NK-92 (cell line): ENCODE results near the gene CANX.
"Not testable (repeated sequence)": the region's sequence is repeated elsewhere in the genome, so short reads cannot be mapped to it uniquely, and the experiment has no call there.

Experiments
- DNase-seq: peaks from one replicate; lab custom pipeline; 2025; ENCODE audit not compliant: unreplicated experiment; lab: John Stamatoyannopoulos, UW

The CANX gene, protein sequence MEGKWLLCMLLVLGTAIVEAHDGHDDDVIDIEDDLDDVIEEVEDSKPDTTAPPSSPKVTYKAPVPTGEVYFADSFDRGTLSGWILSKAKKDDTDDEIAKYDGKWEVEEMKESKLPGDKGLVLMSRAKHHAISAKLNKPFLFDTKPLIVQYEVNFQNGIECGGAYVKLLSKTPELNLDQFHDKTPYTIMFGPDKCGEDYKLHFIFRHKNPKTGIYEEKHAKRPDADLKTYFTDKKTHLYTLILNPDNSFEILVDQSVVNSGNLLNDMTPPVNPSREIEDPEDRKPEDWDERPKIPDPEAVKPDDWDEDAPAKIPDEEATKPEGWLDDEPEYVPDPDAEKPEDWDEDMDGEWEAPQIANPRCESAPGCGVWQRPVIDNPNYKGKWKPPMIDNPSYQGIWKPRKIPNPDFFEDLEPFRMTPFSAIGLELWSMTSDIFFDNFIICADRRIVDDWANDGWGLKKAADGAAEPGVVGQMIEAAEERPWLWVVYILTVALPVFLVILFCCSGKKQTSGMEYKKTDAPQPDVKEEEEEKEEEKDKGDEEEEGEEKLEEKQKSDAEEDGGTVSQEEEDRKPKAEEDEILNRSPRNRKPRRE

DNA sequence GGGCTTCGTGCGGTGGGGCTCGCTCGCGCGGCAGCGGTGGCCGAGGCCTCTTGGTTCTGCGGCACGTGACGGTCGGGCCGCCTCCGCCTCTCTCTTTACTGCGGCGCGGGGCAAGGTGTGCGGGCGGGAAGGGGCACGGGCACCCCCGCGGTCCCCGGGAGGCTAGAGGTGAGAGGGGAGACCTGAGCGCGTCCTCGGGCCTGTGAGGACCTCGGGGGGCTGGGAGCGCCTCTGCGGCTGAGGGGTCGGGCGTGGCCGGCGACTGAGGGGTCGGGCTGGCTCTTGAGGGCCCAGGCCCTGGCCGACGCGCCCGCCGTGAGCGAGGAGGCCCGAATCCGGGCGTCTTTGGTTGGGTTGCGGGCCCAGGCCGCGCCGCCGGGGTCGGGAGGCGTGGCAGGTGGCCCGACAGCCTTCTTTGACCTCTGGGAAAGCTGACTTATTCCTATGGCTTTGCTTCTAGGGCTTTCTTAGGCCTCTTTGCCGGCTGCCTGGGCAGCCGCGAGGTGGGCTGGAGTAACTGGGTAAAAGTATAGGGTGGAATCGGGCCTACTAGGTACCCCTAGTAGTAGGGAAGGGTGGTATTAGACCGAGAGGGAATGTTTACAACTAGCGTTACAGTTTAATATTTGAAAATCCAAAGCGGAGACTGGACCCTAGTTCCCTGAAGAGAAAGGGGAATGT is at the start of gene CANX:
CANX (plus strand) TSS at position 33 of the 681 bp plus-strand sequence. CDS start 6,715 bp downstream, outside the sequence.
- DNase-seq: no peak

DNA sequence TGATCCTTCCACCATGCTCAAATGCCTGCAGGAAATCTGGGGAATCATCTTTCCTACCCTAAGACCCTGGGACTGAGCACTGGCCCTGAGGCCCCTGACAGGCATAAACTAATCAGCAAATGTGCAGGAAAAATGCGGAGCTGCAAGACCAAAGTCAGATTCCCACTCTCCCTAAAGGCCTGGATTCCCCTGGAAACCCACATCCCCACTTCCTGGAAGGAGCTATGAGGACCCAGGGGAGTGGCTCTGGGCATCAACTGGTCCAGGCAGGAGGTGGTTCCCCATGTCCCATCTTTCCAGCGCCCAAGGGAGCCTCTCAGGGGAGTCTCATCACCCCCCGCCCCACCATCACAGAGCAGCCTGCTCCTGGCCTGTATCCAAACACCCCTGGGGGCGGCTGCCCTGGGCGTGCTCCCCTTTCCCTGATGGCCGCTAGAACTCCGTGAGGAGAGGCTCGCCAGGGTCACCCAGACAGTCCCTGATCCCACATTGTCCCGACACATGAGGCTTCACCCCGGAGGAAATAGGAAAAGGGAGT is 49.5 kb upstream of the CANX start:
- DNase-seq: not testable (repeated sequence)

DNA sequence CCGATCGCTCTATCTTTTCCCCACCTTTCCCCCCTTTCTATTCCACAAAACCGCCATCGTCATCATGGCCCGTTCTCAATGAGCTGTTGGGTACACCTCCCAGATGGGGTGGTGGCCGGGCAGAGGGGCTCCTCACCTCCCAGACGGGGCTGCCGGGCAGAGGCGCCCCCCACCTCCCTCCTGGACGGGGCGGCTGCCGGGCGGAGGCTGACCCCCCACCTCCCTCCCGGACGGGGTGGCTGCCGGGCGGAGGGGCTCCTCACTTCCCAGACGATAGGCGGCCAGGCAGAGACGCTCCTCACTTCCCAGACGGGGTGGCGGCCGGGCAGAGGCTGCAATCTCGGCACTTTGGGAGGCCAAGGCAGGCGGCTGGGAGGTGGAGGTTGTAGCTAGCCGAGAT is 48.5 kb upstream of the CANX start:
- not testable (repeated sequence) for DNase-seq

DNA sequence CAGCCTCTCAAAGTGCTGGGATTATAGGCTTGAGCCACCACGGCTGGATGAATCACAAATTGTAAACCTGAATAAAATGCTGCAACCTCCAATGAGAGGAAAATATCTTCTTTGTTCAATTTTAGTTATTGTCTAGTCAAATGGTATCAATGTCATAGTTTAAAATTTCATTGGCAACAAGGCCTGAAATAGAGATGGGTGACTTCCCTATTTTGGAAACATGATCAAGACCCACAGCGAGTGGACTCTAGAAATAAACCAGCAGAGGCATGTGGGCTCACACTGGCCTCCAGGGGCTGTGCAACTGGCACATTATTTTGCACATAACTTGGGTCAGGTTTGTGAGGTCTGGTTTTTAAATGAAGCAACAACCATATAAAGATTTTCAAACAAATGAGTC is 45.6 kb upstream of the CANX start:
- not testable (repeated sequence) for DNase-seq

DNA sequence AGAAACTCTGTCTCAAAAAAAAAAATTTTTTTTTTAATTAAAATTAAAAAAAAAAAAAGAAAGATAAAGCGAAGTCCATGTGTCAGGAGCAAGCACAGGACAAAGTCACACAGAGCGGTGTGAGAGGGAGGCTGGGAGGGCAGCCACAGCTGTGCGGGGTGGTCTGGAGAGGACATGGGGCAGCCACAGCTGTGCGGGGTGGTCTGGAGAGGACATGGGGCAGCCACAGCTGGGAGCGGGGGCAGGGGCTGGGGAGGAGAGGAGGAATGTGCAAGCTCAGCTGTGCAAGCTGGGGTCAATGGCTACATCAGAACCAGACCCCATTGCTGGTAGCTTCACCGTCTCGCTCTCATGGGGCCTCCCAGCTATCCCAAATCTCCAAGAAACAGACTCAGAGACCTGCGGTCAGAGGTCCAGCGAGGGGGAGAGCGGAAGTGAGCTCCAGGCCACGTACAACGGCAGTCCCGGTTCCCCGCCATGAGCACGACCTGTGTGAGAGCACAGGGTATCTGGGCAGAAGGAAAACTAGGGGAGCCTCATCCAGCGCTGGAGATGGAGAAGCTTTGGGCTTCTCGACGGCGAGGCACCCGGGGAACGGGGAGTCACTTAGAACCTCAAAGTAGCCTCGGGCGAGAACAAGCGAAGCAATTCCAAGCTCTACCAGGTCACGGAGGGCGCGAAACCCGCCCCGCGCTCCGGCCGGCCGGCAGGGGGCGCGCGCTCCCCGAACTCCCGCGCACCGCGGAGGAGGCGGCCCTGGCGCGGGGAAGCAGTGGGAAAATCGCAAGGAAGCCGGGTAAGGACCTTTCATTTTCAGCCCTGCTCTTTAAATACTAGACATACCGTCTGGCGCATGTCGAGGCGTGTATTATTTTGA is 41.2 kb upstream of the CANX start:
- DNase-seq: not testable (repeated sequence)

DNA sequence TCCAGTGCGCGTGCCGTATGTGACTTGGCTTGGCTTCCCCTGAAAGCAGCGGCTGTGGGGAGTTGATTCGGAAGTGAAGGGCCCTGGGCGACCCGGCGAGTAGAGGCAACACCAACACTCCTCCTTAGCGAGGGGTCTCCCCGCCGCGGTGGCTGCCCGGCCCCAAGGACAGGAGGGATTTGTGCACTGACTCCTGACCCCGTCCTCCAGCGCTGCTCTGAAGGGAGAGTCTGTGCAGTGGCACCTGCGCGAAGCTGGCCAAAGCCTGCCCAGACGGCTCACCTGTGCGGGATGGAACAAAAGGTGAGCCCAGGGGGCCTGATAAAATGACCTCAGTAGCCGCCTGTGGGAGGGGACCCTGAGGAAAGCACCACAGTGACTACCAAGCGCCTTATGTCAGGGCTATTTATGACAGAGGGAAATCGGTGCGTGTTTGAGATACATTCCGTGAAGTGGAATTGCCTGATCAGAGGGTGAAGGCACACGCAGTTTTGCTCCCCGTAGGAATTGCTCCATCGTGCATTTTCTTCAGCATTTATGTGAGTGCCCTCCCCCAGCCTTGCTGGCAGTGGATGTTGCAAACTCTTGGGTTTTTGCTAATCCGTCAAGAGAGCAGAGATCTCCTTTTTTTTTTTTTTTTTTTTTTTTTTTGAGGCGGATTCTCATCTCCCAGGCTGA is 40.4 kb upstream of the CANX start:
- DNase-seq: not testable (repeated sequence)

DNA sequence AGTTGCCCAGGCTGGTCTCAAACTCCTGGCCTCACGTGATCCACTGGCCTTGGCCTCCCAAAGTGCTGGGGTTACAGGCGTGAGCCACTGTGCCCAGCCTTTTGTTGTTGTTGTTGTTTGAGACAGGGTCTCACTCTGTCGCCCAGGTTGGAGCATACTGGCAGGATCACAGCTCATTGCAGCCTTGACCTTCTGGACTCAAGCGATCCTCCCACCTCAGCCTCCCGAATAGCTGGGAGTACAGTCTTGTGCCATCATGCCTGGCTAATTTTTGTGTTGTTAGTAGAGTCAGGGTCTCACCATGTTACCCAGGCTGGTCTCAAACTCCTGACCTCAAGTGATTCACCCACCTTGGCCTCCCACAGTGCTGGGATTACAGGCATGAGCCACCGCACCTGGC is 37.1 kb upstream of the CANX start:
- not testable (repeated sequence) for DNase-seq

DNA sequence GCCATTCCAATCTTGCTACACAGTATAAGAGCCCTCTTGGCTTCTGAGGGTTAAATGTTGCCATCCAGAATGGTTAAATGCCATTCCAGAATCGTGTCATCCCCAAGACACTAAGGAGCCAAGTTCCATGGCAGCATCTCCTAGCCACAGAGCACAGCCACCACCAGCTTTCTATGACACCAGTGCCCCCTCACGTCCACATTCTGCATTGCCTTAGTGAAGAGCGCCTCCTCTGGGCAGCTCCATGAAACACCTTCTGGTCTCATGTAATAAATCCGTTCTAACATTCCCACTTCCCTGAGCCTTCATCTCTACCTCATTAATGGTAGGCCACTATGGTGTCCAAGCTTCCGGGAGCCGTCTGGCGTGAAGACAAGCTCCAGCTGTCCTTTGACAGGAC is 30.4 kb upstream of the CANX start:
- DNase-seq: no peak

DNA sequence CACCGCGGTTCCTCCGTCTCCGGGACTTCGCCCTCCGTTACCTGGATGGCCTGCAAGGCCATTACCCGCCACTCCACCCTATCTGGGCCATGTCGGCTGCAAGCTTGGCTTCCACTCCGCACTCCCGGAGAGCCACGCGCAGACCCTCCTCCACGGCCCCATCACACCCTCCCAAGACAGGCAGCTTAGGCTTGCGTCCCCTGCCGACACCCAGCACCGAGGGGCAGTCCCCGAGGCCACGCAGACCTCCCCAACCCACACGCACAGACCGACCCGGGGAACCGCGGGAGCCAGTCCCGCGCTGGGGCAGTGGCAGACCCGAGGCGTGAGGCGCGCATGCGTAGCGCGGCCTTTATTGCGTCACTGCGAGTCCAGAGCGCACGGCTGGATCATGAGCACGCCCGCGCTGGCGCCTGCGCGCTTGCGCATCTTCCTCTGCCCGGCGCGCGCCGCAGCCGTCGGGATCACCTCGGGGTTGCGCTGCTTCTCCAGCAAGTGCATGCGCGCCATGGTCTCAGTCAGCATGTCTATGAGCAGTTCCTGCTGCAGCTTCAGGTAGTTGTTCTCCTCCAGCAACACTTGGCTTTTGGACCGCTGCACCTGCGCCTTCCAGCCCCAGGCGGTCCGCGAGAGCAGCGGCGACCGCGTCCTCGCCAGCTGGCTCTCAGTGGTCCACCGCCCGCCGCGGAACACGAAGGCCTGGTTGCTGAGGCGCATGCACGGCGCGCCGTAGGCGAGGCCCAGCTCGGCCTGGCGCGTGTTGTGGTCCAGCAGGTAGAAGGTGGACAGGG is 20.3 kb upstream of the CANX start:
- peak; percentile 67 for DNase-seq

DNA sequence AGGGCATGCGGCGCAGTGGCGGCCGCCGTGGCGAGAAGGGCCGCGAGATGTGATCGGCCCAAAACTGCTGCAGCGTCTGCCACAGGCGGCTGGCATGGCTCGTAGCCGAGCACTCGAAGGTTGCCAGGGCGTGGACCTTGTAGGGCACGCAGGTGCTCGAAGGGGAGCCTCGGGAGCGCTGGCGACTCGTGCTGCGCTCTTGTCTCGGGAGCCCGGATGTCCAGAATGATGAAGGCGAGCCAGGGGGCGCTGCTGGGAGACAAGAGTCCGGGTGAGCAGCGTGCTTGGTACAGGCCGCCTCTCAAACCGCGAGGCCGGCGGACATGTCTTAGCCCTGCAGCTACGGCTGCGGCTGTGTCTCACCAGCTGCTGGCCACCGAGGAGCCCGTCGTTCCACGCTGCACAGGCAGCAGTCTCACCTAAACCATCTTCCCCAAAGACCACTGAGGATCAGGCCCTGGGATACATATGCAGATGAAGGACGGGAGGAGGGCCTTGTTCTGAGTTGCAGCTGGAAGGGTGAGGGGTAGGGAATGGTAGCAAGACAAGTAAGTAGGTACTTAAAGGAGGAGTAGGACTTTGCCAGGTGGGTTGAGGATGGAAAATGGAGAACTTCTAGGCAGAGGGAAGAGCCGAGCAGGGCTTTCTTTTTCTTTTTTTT is 19.6 kb upstream of the CANX start:
- no peak for DNase-seq

DNA sequence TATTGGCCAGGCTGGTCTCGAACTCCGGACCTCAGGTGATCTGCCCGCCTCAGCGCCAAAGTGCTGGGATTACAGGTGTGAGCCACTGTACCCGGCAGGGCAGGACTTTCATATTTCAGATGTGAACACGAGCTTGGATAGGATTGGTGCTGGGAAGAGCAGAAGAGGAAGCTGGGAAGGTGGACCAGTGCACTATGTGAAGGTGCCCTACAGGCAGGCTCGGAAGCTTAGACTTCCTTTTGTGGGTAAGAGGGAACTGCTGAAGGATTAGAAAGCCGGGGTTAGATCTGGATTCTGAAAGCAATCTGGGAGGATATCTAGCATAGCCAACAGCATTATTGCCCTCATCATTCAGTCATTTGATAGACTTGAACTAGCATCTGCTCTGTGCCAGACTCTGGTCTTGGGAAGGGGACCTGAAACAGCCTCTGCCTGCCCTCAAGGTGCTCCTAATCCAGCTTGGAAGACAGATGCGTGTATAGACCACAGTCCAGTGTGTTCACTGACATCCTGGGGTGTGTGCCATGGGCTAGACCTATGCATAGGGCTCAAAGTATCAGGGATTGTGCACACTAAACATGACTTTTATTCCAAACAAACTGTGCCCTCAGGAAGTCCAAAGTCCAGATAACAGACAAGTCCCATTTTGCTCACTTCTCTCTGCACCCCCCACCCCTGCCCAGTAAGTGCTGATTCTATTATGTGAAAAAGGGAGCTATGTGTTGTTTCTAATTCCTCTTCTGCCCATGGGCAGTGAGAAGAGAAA is 18.6 kb upstream of the CANX start:
- DNase-seq: no peak

DNA sequence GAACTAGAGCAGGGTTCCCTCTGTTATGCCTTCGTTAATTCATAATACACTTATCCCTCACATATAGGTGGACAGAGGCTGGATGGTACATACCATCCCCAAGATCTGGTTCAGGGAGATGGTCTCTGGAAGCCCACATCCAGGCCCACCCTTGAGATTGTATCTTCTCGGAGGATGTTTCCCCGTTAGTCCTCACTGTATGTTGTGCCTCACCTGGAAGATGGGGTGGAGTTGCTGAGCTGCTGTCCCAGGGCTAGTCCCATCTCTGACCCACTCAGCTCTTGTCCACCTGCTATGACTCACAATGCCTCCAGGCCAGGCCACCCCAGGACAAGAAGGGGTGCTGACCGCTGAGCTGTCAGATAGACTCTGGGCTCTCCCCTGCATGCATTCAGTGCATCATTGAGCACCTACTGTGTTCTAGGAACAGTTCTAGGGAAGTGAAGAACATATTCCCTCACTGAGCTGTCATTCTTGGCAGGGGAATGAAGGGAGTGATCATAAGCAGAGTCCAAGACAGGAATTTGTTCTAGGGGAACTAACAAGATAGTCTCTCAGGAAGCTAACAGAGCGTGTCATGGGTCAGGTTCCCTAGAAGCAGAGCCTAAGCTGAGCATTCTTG is 17.9 kb upstream of the CANX start, which contains the start of gene CBY3:
CBY3 (minus strand) TSS at position 255 of the 622 bp plus-strand sequence; CDS start at position 139, 116 bp downstream.
- DNase-seq: no peak

DNA sequence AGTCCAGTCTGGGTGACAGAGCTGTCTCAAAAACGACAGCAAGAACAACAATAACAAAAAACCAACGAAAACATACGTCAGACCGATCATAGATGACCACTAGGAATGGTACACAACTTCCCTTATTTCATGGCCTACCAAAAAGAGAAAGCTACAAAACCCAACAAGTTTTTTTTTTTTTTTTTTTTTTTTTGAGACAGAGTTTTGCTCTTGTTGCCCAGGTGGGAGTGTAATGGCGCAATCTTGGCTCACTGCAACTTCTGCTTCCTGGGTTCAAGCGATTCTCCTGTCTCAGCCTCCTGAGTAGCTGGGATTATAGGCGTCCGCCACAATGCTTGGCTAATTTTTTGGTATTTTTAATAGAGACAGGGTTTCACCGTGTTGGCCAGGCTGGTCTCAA is 9.6 kb upstream of the CANX start:
- DNase-seq: not testable (repeated sequence)

DNA sequence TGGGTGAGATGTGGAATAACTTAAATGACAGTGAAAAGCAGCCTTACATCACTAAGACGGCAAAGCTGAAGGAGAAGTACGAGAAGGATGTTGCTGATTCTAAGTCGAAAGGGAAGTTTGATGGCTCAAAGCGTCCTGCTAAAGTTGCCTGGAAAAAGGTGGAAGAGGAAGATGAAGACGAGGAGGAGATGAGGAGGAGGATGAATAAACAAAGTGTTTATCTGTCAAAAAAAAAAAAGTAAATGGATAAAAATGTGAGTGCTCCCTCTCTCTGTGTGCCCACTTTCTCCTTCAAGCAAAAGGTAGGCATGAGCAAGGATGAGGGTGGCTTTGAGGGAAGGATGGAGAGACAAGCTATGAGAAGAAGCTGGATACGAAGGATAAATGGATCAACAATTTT is 4.2 kb upstream of the CANX start:
- DNase-seq: no peak

DNA sequence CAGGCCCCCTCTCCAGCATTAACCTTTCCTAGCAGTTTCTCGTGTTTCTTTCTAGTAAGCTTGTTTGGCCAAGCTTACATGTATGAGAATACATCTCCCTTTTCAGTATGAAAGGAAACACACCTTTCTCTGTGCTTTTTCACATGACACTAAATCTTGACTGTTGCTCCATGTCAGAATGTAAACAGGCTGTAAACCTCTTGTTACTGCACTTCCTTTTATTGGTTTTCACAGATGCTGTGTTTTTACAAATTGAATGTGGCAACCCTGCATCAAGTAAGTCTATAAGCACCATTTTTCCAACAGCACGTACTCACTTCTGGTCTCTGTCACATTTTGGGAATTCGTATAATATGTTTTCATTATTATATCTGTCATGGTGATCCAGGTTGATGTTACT is 2.2 kb upstream of the CANX start:
- no peak for DNase-seq

DNA sequence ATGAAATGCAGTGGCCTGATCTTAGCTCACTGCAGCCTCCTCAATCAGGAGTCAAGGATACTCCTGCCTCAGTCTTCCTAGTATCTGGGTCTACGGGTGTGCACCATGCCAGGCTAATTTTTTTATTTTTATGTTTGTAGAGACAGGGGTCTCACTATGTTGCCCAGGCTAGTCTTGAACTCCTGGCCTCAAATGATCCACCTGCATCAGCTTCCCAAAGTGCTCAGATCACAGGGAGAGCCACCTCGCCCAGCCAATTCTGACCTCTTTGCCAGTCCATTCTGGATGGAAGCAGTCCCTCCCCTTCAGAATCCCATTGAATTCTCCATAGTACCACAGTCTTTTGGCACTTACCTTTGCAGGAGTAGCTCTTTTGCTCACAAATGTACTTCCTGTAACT is 1.7 kb upstream of the CANX start:
- no peak for DNase-seq

DNA sequence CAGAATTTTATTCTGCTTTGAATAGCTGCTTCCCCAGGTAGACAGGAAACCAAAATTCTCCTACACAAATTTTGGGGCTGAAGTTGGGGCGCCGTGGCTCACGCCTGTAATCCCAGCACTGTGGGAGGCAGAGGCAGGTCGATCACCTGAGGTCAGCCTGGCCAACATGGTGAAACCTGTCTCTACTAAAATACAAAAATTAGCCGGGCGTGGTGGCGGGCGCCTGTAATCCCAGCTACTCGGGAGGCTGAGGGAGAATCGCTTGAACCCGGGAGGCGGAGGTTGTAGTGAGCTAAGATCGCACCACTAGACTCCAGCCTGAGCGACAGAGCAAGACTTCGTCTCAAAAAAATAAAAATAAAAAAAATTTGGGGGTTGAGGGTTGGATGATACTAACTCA is 1.2 kb upstream of the CANX start:
- DNase-seq: not testable (repeated sequence)
